Tibial nerve (tissue), 4 donors: ENCODE data around the gene PRR5. TPM values are rescaled to one million over a fixed set of nuclear protein-coding genes. Genes with fewer than 3 reads are reported as not detected.
A peak's percentile ranks its signal among the peaks of the same experiment; 100 is the strongest.

Experiments used
- DNase-seq, 2 donors: peaks; one replicate each; pipeline ENCODE4 v3.0.0-alpha.2; 2019; ENCODE audit warnings: low spot score in 2 of 2
- H3K27ac ChIP-seq, 4 donors: fragments of 200-600 bp; sonication (generic) in 3 of 4; one replicate each; pipeline ENCODE4 v1.5.1; 2017 to 2019; ENCODE audit warnings: mild to moderate bottlenecking in 1 of 4
- H3K27me3 ChIP-seq, 2 donors: fragments of 200-600 bp; sonication (generic) in 1 of 2; one replicate each; pipeline versions ENCODE4 v1.5.1 to v1.6.0; 2017 to 2019
- H3K36me3 ChIP-seq, 3 donors: fragments of 200-600 bp; sonication (generic); one replicate each; pipeline ENCODE4 v1.5.1; 2018 to 2019
- H3K4me1 ChIP-seq, 4 donors: fragments of 200-600 bp; sonication (generic) in 3 of 4; one replicate each; pipeline ENCODE4 v1.5.1; 2017 to 2019
- H3K4me3 ChIP-seq, 4 donors: fragments of 200-600 bp; sonication (generic) in 3 of 4; one replicate each; pipeline ENCODE4 v1.5.1; 2017 to 2019; ENCODE audit warnings: mild to moderate bottlenecking in 1 of 4, moderate library complexity in 1 of 4
- H3K9me3 ChIP-seq, 4 donors: fragments of 200-600 bp; sonication (generic) in 3 of 4; one replicate each; pipeline ENCODE4 v1.5.1; 2017 to 2019
- EP300 ChIP-seq, 2 donors: sonication (generic); formaldehyde crosslinking; IDR thresholded peaks; one replicate each; pipeline ENCODE4 v1.6.1; 2017; ENCODE audit warnings: antibody characterized with exemption in 2 of 2, mild to moderate bottlenecking in 1 of 2
- POLR2A ChIP-seq, 2 donors: fragments of 450-650 bp; IDR thresholded peaks; one replicate each; pipeline ENCODE4 v1.6.1; 2017; ENCODE audit warnings: antibody characterized with exemption in 2 of 2, mild to moderate bottlenecking in 2 of 2, moderate library complexity in 2 of 2
- WGBS, 2 donors: methylation state at CpG; one replicate each; pipeline ENCODE4 v1.1.5; 2018; 5-methylcytosine and 5-hydroxymethylcytosine counted together
- total RNA-seq, 4 donors: library from RNA; depleted of rRNA; stranded (reverse); fragments of >200 nt; gene quantifications; one replicate each; pipeline ENCODE4 v1.1.0, GENCODE V29; 2016
- TF ChIP-seq, protein P1 (sequence below), 5 experiments: fragments of 200-600 bp in 3 of 5; fragments of 450-650 bp in 2 of 5; sonication (generic) in 3 of 5; IDR thresholded peaks; one replicate each; pipeline ENCODE4 v1.5.1; 2016 to 2019; ENCODE audit warnings: antibody characterized with exemption in 5 of 5, mild to moderate bottlenecking in 3 of 5, moderate library complexity in 2 of 5

The PRR5 gene
- total RNA-seq, 4 donors from 2014 or later: 40.4 to 68.4 (median 42.5) TPM

DNA sequence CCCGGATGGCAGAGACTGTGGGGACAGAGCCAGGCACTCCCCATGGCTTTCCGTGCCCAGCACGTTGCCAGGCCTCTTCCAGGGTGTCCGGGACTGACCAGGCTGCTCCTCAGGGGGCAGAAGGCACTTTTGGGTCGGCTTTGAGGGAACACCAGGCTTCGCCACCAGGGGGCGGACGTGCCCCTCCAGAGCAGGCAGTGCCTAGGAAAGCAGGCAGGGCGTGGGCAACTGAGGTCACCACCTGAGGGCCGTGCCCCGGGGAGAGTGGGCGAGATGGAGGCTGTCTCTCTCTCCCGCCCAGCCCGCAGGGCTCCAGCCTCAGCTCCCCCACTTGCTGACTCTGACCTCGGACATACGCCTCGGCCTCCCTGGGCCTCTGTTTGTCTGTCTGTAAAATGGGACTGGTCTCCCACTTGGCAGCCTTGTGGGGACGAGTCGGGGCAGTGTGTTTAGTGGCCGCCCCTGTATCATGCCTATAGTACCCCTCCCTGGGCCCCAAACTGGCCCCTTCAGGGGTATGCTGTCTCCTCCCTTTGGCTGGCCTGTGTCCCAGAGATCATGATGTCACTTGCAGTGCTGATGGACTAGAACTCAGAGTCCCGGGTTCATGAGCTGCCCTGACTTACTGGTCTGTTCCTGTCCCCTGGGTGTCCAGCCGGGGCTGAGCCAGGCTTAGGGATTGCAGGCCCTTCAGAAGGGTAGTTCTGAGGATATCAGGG, 4.4 kb upstream of the PRR5 start:
- Histone ChIP-seq H3K9me3 (no peaks in the 10 kb centered on the region), H3K27ac (peak overlapping the region; percentile 68 to 94 (median 80)), H3K36me3 (no peaks in the 10 kb centered on the region), H3K4me1 (peaks cover 0 to 48% (median 12%) of the 10 kb centered on the region in 4 donors), H3K27me3 (no peaks in the 10 kb centered on the region), H3K4me3 (no peak overlapping the region)
- peak; percentile 69 to 78 for DNase-seq
- TF ChIP-seq, protein P1, sequence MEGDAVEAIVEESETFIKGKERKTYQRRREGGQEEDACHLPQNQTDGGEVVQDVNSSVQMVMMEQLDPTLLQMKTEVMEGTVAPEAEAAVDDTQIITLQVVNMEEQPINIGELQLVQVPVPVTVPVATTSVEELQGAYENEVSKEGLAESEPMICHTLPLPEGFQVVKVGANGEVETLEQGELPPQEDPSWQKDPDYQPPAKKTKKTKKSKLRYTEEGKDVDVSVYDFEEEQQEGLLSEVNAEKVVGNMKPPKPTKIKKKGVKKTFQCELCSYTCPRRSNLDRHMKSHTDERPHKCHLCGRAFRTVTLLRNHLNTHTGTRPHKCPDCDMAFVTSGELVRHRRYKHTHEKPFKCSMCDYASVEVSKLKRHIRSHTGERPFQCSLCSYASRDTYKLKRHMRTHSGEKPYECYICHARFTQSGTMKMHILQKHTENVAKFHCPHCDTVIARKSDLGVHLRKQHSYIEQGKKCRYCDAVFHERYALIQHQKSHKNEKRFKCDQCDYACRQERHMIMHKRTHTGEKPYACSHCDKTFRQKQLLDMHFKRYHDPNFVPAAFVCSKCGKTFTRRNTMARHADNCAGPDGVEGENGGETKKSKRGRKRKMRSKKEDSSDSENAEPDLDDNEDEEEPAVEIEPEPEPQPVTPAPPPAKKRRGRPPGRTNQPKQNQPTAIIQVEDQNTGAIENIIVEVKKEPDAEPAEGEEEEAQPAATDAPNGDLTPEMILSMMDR (IDR thresholded peaks at IDR 0.05): peak; percentile 81 to 97 (median 89)
- TF ChIP-seq EP300 (IDR thresholded peaks at IDR 0.05) (no peak), POLR2A (IDR thresholded peaks at IDR 0.05) (no peak)
- WGBS, 2 donors: 30 to 46% methylated on average over 11 to 19 of the region's 22 CpGs

GRCh38 chr22:44698531-44699421, 3.2 kb upstream of the PRR5 start:
- Histone ChIP-seq H3K27ac (peak overlapping the region; percentile 68 to 94 (median 80)), H3K9me3 (no peaks in the 10 kb centered on the region), H3K4me3 (no peak overlapping the region), H3K4me1 (peaks cover 0 to 58% (median 21%) of the 10 kb centered on the region in 4 donors), H3K27me3 (no peaks in the 10 kb centered on the region), H3K36me3 (no peaks in the 10 kb centered on the region)
- WGBS, 2 donors: 31% methylated on average over 18 to 23 of the region's 23 CpGs
- TF ChIP-seq POLR2A (IDR thresholded peaks at IDR 0.05) (no peak), EP300 (IDR thresholded peaks at IDR 0.05) (peak in 1 of 2 donors; percentile 30)
- DNase-seq: peak; percentile 26 to 66

- Histone ChIP-seq H3K9me3 (no peaks in the 10 kb centered on the region), H3K4me3 (no peak overlapping the region), H3K36me3 (peaks cover 0 to 10% (median 0%) of the 10 kb centered on the region in 3 donors), H3K27me3 (no peaks in the 10 kb centered on the region), H3K27ac (peak overlapping the region in 2 of 4 donors; percentile 87 to 94), H3K4me1 (peaks cover 0 to 58% (median 22%) of the 10 kb centered on the region in 4 donors)
- TF ChIP-seq, protein P1 (IDR thresholded peaks at IDR 0.05): no peak
- TF ChIP-seq EP300 (IDR thresholded peaks at IDR 0.05) (no peak), POLR2A (IDR thresholded peaks at IDR 0.05) (no peak)
- DNase-seq: no peak
- 90 to 93% methylated on average over 6 of the region's 6 CpGs for WGBS, 2 donors
These were observed 1.5 kb upstream of the PRR5 start for GRCh38 chr22:44700456-44700855.

DNA sequence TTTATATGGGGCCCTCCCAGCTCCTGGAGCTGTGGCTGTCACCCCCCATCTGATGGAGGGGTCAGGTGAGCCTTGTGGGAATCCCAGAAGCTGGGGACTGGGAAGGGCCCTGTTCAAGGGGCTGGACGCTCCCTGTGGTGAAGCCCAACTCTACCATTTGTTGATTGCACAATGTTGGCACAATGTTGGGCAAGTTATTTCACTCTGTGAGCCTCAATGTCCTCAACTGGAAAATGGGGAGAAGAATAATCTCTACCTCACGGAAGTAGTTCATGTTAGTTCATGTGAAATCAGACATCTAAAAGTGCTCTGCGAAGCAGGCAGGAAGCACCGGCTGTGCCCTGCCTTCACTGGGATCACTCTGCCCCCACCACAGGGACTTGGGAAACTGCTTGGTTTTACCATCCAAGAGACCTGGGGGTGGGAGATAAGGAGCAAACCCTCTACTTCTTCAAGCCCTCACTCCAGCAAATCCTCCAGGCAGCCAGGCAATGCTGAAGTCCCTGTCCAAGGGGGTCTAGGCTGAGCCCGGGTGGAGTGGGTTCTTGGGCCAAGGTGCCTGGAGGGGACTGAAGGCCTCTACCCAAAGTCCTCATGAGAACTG, 715 bp upstream of the PRR5 start:
- 86 to 90% methylated on average over 5 of the region's 5 CpGs for WGBS, 2 donors
- H3K27me3 ChIP-seq: no peaks in the 10 kb centered on the region

More for the DNA sequence above, 715 bp upstream of the PRR5 start:
- no peak for DNase-seq
- Histone ChIP-seq H3K4me1 (peaks cover 0 to 58% (median 22%) of the 10 kb centered on the region in 4 donors), H3K9me3 (no peaks in the 10 kb centered on the region), H3K27ac (peak overlapping the region; percentile 46 to 83 (median 68)), H3K36me3 (peaks cover 0 to 10% (median 0%) of the 10 kb centered on the region in 3 donors), H3K4me3 (peak overlapping the region in 2 of 4 donors; percentile 30 to 75)
- TF ChIP-seq EP300 (IDR thresholded peaks at IDR 0.05) (no peak), POLR2A (IDR thresholded peaks at IDR 0.05) (no peak)
- TF ChIP-seq, protein P1 (IDR thresholded peaks at IDR 0.05): no peak
